COLO668 (cell line): ENCODE data around the gene ATP1B3.
"Not testable (repeated sequence)": the region's sequence is repeated elsewhere in the genome, so short reads cannot be mapped to it uniquely, and the experiment has no call there.

ENCODE experiments used
- DNase-seq: peaks from one replicate; lab custom pipeline; 2025; ENCODE audit not compliant: unreplicated experiment; lab: John Stamatoyannopoulos, UW

The ATP1B3 gene

GRCh38 chr3:141941093-141941492 is 64.7 kb downstream of the ATP1B3 start:
- DNase-seq: no peak

GRCh38 chr3:141942006-141942405 is 65.6 kb downstream of the ATP1B3 start:
- no peak for DNase-seq

GRCh38 chr3:141945726-141946485 is 69.5 kb downstream of the ATP1B3 start:
- DNase-seq: no peak

- no peak for DNase-seq
Observed at GRCh38 chr3:141949399-141949798, 73.0 kb downstream of the ATP1B3 start.

GRCh38 chr3:141949972-141950371 is 73.5 kb downstream of the ATP1B3 start:
- DNase-seq: no peak

- DNase-seq: no peak
Observed at GRCh38 chr3:141950572-141951493, 74.4 kb downstream of the ATP1B3 start.

GRCh38 chr3:141952611-141953010 is 76.2 kb downstream of the ATP1B3 start:
- DNase-seq: no peak

GRCh38 chr3:141955175-141955574 is 78.7 kb downstream of the ATP1B3 start:
- no peak for DNase-seq

- no peak for DNase-seq
Observed at GRCh38 chr3:141959589-141960554, 83.4 kb downstream of the ATP1B3 start.

GRCh38 chr3:141960731-141961130 is 84.3 kb downstream of the ATP1B3 start:
- DNase-seq: no peak

- DNase-seq: no peak
Observed at GRCh38 chr3:141963301-141963700, 86.9 kb downstream of the ATP1B3 start.

- DNase-seq: no peak
Observed at GRCh38 chr3:141965471-141965870, 89.0 kb downstream of the ATP1B3 start.

- no peak for DNase-seq
Observed at GRCh38 chr3:141969711-141970110, 93.3 kb downstream of the ATP1B3 start.

GRCh38 chr3:141971571-141971970 is 95.1 kb downstream of the ATP1B3 start:
- no peak for DNase-seq

- no peak for DNase-seq
Observed at GRCh38 chr3:141972399-141972798, 96.0 kb downstream of the ATP1B3 start.

- DNase-seq: not testable (repeated sequence)
Observed at GRCh38 chr3:141974777-141975176, 98.3 kb downstream of the ATP1B3 start.
